Left forelimb (tissue), 1 donor: ENCODE results near the gene EPHA2.

Experiments used
- DNase-seq: peaks from one replicate; pipeline ENCODE4 v3.0.0-alpha.2; 2018; ENCODE audit warnings: low spot score

The EPHA2 gene

DNA sequence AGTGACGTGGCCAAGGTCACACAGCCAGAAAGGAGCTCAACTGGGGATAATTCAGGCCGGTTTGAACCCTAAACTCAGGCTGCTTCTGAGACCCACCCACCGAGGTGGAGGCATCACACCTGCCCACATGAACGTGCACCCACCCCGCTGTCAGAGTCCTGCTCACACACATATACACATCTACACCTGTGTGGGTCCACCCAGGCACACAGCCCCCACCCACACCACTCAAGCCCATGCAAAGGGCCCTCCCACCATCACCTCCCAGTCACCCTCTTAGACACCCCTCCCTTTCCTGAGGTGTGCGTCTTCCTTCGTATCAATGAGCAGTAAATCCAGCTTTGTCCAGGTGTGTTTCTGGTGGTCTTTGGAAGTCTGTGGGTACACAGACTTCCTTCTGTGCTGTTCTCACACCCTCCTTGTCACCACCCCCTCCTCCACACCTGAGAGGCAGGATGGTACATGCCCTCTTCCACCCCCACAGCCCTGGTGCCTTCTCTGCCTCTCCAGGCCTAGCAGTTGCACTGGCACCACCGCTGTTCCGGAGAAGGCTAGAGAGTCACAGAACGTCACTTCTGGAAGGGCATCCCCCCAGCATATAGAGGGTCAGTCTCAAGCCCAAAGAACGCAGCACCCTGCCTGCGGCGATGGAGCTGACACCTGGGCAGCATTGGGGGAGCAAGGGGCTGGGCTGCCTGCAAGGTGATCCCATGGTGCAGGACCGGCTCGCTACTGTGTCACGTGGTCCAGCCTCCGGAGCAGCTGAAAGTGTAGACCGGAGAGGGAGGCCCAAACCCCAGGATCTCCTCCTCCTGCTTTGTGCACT, 63.6 kb downstream of the EPHA2 start:
- DNase-seq = no peak

DNA sequence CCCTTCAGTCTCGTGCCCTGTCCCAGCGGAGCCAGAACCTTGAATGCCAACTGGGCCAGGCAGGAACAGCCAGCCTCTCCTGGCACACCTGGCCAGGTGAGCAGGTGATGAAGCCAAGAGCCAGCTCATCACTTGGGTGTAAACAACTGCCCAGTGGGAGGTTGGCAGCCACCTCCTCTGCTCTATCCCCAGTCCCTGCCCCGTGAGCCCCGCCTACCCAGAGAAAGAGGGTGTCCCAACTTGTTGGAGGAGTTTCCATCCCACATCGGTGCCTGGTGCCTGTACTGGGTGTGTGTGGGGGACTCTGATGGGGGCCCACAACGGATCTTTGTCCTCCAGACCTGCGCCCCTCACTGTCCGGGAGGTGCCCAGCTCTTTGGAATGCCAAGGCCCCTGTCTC, 64.6 kb downstream of the EPHA2 start:
- DNase-seq = no peak

DNA sequence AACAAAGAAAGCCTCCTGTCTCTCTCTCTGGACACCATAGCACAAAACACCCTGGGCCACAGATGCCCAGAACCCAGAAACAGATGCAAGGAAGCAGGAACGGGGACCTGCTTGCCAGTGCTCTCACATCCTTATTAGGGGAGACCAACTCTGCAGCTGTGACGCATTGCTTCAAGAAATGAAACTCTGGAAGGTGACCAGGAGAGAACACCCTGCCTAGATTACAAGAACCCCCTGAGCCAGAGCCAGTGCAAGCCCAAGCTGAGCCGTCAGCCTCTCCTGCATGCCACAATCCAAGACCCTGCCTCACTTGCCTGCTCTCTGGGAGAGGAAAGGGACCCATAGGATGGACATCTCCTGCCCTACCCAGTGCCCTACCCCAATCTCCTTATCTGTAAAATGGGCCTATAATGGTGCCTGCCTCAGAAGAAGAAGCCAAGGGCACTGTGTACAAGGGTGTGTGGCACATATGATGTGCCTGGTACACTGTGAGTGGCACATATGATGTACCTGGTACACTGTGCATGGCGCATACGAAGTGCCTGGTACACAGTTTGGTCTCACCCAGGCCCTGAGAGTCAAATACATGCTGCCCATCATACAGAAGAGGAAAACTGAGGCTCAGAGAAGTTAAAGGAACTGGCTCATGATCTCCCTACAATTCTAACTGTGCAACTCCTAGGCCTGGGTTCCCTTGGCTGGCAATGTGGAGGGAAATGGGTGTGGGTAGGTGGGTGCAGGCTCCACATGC, 65.6 kb downstream of the EPHA2 start:
- no peak for DNase-seq

DNA sequence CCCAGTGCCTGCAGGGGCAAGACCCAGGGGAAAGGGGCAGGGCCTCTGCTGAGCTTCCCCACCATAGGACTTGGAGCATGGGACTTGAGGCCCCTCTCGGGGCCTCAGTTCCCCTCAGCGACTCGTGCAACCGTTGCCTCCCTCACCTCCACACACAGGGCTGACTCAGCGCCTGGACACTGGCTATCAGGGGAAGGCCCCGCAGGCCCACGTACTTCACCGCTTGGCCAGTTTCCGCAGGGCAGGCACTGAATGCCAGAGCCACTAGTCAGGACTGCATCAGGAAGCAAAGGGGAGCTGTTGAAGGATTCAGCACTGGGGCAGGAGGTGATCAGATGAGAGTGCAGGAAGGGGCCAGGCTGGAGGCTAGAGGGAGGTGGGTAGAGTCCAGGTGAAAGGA, 66.9 kb downstream of the EPHA2 start:
- DNase-seq = no peak

DNA sequence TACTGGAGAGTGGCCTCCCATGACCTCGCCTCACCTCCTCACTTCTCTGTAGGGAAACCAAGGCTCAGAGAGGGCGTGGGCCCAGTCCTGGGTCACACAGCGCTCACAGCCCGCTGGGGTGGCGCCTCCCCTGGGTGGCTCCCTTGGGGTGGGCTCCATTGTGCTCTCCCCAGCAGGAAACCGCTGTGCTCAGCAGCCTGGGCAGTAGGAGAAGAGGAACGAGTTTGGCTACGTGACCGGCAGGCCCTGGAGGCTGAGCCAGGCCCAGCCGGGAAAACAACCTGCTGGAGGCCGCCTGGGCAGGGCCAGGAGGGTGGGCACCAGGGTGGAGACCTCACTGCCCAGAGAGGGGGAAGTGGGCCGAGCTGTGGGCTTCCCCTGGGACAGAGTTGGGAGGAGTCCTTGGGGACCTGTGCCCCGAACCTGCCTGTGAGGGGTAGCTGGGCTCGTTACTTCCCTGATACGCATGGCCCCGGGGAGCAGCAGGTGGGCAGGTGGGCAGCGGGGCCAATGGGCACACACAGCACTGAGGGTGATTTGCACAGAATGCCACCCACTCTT, 67.4 kb downstream of the EPHA2 start:
- no peak for DNase-seq

DNA sequence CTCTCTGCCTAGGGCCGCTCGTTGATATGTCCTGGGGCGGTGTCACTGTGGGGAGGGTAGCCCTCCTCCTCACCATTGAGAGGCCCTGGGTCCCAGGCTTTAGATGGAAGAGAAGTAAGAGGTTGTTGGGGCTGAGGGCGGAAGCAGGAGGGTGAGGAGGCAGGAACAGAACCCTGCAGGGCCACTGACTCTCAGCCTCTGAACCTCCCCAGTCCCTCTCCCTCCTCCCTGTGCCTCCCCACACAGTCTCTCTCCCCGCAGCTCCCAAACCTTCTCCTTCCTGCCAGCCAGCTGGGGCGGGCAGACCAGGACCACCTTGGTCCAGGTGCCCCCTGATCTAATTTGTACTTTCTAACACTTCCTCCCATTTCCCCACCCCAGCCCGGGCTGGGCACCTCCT, 68.1 kb downstream of the EPHA2 start:
- no peak for DNase-seq

DNA sequence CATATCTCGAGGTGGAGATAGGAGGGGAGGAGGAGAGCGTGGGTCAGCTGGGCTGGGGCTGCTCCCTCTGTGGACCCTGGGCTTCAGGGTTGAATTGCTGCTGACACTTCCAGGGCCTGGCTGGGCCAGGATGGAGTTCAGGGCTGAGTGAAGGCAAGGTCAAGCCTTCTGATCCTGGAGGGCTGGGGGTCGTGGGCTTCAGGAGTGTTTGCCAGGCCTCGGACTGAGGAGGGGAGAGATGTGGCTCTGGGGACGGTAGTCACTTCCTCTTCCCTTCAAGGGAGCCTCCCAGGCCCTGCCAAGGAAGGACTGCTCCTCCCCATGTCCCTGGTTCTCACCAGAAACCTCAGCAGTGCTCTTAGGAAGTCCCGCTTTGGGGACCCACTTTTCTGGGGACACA, 70.3 kb downstream of the EPHA2 start:
- DNase-seq = no peak

DNA sequence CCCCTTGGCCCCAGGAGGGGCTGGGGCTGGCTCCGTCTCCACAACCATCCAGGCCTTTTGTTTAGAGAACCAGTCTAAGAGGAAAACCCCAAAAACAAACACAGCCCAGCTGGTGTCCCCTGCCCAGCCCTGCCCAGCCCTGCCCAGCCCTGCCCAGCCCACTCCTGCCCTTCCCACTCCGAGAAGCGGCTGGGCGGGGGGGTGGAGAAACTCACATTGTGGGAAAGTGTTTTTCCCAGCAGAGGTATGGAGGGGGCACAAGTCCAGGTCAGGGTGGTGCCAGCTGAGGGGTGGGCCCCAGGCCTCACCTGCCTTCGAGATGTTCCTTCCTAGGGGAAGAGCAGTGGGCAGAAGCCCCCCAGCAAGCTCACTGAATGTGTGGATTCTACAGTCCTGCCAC, 72.4 kb downstream of the EPHA2 start:
- DNase-seq = no peak

DNA sequence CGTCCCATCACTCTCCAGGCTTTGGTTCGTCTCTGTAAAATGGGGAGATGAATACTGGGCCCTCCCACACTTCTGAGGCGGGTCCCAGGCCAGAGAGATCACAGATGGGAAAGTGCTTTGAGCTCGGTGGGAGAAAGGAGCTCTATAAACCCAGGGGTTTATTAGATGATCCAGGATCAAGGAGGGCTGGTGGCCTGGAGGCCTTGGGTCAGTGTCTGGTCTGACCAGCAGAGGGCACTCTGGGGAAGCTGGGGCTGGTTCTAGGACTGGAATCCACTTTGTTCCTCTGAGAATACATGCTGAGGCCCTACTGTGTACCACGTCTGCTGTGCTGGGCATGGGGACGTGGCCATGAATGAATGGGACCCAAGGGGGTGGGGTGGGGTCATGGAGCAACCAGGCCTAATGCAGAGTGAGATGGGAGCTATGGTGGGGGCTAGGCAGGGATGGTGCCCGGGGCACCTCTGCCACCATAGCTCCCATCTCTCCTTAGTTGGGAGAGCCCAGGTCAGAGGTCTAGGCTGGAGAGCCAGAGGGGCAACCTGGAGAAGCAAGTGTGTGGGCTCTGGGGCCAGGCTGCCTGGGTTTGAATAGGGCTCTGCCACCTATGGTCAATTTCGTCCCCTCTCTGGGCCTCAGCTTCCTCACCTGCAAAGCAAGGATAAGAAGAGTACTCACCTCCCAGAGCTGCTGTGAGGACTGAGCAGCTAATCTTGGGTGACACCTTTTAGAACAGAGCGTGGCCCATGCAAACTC, 73.4 kb downstream of the EPHA2 start:
- DNase-seq = no peak

DNA sequence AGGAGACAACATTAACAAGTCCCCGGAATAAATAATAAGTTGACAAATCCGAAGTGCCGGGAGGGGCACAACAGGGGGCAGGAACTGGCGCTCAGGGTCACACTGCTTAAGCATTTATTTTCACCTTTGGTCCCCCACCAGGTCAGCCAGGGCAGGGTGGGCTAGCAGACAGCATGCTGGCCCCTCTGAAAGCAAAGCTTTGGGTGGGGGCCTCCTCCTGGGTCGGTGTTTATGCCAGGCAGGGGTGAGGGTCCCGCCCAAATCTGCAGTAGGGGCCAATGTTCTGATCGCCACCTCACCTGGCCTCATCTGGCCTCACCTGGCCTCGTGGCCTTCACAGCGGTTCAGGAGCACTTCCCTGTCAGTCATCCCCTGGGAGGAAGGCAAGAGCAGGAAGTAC, 74.2 kb downstream of the EPHA2 start:
- no peak for DNase-seq

DNA sequence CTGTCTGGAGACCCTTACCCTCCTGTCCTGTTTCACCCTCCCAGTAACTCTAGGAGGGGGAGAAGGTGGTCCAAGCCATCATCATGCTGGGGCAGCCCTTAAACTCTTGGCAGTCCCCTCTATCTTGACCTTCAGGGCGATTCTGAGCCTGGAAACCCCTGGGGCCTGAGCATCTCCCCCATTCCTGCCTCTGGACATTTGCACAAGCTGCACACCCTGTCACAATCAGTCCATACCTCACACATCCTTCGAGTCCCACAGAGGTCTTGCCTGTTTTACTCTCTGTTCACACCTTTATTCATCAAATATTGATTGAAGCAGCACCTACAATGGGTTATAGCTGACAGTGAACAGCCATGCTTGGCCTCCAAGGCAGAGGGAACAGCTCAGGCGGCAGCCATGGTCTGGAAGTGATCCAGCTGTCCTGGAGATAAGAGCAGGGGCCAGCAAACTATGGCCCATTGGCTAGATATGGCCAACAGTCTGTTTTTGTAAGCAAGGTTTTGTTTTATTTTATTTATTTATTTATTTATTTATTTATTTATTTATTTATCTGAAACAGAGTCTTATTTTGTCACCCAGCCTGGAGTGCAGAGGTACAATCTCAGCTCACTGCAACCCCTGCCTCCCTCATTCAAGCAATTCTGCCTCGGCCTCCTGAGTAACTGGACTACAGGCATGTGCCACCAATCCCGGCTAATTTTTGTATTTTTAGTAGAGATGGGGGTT, 75.3 kb downstream of the EPHA2 start:
- no peak for DNase-seq

DNA sequence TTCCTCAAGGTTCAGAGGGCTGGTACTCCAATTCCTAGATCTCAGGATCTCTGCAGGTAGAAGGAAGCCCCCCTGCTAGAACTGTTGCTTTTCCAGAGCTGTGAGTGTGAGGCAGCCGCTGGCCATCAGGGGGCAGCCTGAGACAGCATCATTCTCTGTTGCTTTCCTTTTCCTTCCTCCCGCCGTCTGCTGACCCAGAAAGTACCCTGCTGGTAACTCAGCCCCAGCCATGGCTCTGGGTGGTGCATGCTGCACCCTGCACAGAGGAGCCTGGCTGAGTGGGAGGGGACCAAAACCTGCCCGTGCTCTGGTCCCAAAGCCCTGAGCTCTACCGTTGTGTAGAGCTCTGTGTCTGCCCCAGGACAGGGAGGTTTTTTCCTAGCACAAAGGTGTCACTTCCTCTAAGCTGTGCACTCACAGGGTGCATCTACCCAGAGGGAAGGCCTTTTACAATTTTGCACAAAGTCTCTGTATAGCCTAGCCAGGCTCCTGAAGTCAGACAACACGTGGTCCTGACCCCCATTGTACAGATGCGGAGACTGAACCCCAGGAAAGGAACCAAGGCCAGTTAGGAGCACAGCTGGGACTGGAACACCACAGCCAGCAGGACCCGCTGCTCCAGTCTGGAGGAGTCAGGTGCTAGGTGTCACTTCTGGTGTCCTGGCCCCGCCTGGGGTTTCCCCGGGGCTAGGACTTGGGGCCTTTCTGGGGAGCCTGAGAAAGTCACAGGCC, 76.8 kb downstream of the EPHA2 start:
- DNase-seq = peak; percentile 89

DNA sequence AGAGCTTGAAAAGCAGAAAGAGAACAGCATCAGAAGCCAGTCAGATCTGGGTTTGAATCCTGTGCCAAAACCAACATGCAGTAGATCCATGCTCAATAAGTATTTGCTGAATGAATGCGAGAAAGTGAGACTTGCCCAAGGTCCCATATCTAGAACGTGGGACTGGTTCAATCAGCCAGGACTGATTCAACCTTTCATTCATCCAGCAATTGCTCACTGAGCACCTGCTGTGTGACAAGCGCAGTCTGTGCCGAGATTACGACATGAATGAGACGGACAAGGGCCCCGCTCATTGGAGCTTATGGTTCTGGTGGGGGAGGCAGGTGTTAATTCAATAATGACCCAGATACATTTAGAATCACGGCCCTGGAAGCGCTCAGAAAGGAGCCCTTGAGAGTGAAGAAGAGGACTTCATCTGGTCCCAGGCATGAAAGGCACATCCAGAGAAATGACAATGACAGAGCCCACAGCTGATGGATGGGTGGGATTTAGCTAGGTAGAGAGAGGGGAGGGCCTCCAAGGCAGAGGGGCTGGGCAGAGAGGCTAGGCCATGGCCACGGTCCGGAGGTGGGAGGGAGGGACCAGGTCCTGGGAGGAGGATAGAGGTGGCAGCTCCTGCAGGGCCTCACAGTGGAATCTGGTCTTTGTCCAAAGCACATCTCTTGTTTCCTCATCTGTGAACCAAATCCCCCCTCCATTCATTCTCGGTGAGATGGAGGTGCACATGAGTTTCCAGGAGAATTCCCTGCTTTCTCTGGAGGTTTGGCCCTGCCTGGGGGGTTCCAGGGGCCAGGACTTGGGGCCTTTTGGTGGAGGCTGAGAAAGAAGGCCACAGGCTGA, 78.2 kb downstream of the EPHA2 start:
- no peak for DNase-seq

DNA sequence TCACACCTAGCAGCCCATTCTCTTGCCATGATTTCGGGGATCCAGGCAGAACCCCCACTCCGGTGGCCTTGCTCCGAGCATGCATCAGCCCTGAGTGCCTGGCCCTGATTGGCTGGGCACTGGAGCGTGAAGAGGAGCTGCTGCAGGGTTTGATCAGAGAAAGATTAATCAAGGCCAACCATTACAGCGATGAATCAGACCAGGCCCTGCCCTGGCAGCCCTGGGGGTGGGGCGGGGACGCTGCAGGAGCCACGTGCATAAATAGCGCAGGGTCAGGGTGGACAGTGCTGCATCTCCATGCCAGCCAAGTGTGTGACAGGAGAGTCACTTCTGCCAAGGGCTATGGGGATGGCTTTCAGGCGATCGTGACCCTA, 79.0 kb downstream of the EPHA2 start:
- no peak for DNase-seq

DNA sequence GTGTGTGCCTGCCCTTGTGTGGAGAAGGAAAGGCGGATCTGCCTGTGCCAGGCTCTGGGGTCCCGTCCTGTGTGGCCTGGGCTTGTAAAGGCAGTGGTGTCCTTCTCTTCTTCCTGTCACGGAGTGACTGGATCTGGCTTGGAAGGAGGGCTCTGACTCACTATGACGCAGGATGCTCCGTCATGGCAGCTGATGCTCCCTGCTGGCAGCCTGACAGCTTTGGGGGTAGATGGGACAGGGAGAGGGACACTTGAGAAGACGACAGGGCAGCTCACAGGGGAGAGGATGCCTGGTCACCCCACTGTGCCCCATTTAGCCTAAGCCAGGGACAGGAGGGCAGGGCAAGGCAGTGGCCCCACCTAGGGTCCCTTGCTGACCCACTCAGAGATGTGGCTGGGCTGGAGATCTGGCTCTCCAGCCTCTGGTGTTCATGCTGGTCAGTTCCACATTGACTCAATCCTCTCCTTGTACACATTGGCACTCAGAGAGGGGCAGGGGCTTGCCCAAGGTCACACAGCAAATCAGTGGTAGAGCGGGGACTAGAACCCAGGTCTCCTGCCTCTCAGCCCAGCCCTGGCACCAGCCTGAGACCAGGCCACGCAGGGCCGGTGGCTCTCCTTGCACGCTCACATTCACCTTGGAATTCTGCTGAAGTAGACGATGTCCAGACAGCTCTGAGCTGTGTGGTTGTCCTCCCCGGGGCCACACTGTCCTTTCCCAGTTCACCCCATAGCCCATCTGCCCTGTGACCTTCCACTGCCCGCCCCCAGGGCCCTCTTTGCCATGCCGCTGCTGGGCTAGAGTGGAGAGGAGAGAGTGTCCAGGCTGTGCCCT, 79.6 kb downstream of the EPHA2 start:
- DNase-seq = no peak

DNA sequence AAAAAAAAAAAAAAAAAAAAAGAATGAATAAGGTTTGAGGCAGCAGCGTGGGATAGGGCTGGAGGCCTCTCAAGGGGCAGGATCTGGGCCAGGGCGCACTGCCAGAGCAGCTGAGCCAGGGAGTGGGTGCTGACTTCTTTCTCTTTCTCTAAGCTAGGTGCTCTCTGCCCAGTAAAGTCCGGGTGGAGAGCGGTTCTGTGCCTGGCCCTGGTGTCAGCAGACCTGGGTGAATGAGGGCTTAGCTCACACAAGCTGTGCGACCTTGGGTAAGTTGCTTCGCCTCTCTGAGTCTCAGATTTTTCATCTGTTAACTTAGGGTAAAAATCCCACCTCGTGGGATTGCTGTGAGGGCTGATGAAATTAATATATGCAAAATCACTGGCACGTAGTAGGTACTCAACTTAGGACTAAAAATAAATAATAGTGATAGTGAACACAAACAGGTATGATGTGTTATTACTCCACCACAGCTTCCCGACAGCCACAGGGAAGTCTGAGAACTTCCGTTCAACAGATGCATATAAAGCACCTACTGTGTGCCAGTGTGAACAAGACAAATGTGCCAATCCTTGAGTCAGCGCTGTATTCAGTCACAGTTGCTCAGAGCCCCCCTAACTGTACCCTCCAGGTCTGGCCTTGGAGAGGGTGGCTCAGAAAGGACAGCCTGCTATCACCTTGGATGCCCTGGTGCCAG, 80.4 kb downstream of the EPHA2 start:
- DNase-seq = no peak
